HG02588 (cell line): Measurements from ENCODE around the gene NOL9.

ENCODE experiments used
- ATAC-seq: cut with Tn5 transposase; IDR thresholded peaks from one replicate; pipeline ENCODE4 v1.9.1; 2021; ENCODE audit warnings: mild to moderate bottlenecking, moderate library complexity; ENCODE audit not compliant: unreplicated experiment

The NOL9 gene

GRCh38 chr1:6473156-6473555, 81.2 kb downstream of the NOL9 start:
- ATAC-seq, result no peak

GRCh38 chr1:6472391-6472790, 81.9 kb downstream of the NOL9 start:
- ATAC-seq, result no peak

- no peak for ATAC-seq
Measured at GRCh38 chr1:6471970-6472368, 82.3 kb downstream of the NOL9 start.
